T-helper 2 cell treated with Interferon-gamma antibody and Interleukin-4, amounts not matched to agents 5 μg/mL and 100 μg/mL, for 36 hours (primary cell): ENCODE measurements around the gene MYH11.
"Not testable (repeated sequence)": the region's sequence is repeated elsewhere in the genome, so short reads cannot be mapped to it uniquely, and the experiment has no call there.

Experiments
- DNase-seq: peaks from one replicate; pipeline ENCODE4 v3.0.0; 2021; ENCODE audit warnings: low spot score
- H3K27ac Mint-ChIP-seq: one replicate; pipeline ENCODE4 v1.8.0; 2021; ENCODE audit warnings: mild to moderate bottlenecking, mixed read lengths
- H3K27me3 Mint-ChIP-seq: one replicate; pipeline ENCODE4 v1.8.0; 2021; ENCODE audit warnings: low read depth, mixed read lengths
- H3K36me3 Mint-ChIP-seq: one replicate; pipeline ENCODE4 v1.8.0; 2021; ENCODE audit warnings: low read depth, mixed read lengths
- H3K4me1 Mint-ChIP-seq: one replicate; pipeline ENCODE4 v1.8.0; 2021; ENCODE audit warnings: low read depth, mixed read lengths
- H3K4me3 Mint-ChIP-seq: one replicate; pipeline ENCODE4 v1.8.0; 2022; ENCODE audit warnings: mild to moderate bottlenecking, moderate library complexity, mixed read lengths
- H3K9me3 Mint-ChIP-seq: one replicate; pipeline ENCODE4 v1.8.0; 2021; ENCODE audit warnings: mixed read lengths

The MYH11 gene

GRCh38 chr16:15748654-15749053 is 108.2 kb downstream of the MYH11 start:
- no peak overlapping the region for H3K27ac Mint-ChIP-seq
- no peak for DNase-seq
- no peak overlapping the region for H3K4me3 Mint-ChIP-seq
- no peaks in the 10 kb centered on the region for H3K36me3 Mint-ChIP-seq
- H3K27me3 Mint-ChIP-seq = no peaks in the 10 kb centered on the region
- no peaks in the 10 kb centered on the region for H3K4me1 Mint-ChIP-seq
- no peaks in the 10 kb centered on the region for H3K9me3 Mint-ChIP-seq

GRCh38 chr16:15747937-15748336 is 108.9 kb downstream of the MYH11 start:
- no peak for DNase-seq
- H3K4me1 Mint-ChIP-seq = no peaks in the 10 kb centered on the region
- no peak overlapping the region for H3K27ac Mint-ChIP-seq
- no peak overlapping the region for H3K4me3 Mint-ChIP-seq
- H3K27me3 Mint-ChIP-seq = no peaks in the 10 kb centered on the region
- no peaks in the 10 kb centered on the region for H3K9me3 Mint-ChIP-seq
- H3K36me3 Mint-ChIP-seq = no peaks in the 10 kb centered on the region

GRCh38 chr16:15746332-15746731 is 110.5 kb downstream of the MYH11 start:
- Mint-ChIP-seq H3K4me1 (no peaks in the 10 kb centered on the region), H3K27me3 (no peaks in the 10 kb centered on the region), H3K9me3 (no peaks in the 10 kb centered on the region), H3K36me3 (peaks cover 2% of the 10 kb centered on the region), H3K27ac (no peak overlapping the region), H3K4me3 (no peak overlapping the region)
- no peak for DNase-seq

- no peaks in the 10 kb centered on the region for H3K27me3 Mint-ChIP-seq
- no peak overlapping the region for H3K27ac Mint-ChIP-seq
- H3K36me3 Mint-ChIP-seq = peaks cover 2% of the 10 kb centered on the region
- DNase-seq = no peak
- no peaks in the 10 kb centered on the region for H3K9me3 Mint-ChIP-seq
- no peaks in the 10 kb centered on the region for H3K4me1 Mint-ChIP-seq
- no peak overlapping the region for H3K4me3 Mint-ChIP-seq
Measured at GRCh38 chr16:15743657-15744056, 113.2 kb downstream of the MYH11 start.

- H3K27me3 Mint-ChIP-seq = no peaks in the 10 kb centered on the region
- peaks cover 2% of the 10 kb centered on the region for H3K36me3 Mint-ChIP-seq
- H3K27ac Mint-ChIP-seq = no peak overlapping the region
- H3K4me3 Mint-ChIP-seq = no peak overlapping the region
- H3K9me3 Mint-ChIP-seq = no peaks in the 10 kb centered on the region
- no peak for DNase-seq
- H3K4me1 Mint-ChIP-seq = no peaks in the 10 kb centered on the region
Measured at GRCh38 chr16:15742716-15743115, 114.1 kb downstream of the MYH11 start.

- Mint-ChIP-seq H3K4me1 (no peaks in the 10 kb centered on the region), H3K27ac (no peak overlapping the region), H3K27me3 (no peaks in the 10 kb centered on the region), H3K36me3 (peaks cover 2% of the 10 kb centered on the region), H3K4me3 (no peak overlapping the region), H3K9me3 (no peaks in the 10 kb centered on the region)
- no peak for DNase-seq
Measured at GRCh38 chr16:15741207-15741871, 115.5 kb downstream of the MYH11 start.

- Mint-ChIP-seq H3K4me1 (no peaks in the 10 kb centered on the region), H3K27ac (no peak overlapping the region), H3K27me3 (no peaks in the 10 kb centered on the region), H3K4me3 (no peak overlapping the region), H3K9me3 (no peaks in the 10 kb centered on the region), H3K36me3 (peaks cover 2% of the 10 kb centered on the region)
- DNase-seq = no peak
Measured at GRCh38 chr16:15739950-15740349, 116.9 kb downstream of the MYH11 start.

- Mint-ChIP-seq H3K9me3 (no peaks in the 10 kb centered on the region), H3K4me3 (no peak overlapping the region), H3K27me3 (no peaks in the 10 kb centered on the region), H3K4me1 (no peaks in the 10 kb centered on the region), H3K36me3 (peaks cover 2% of the 10 kb centered on the region), H3K27ac (no peak overlapping the region)
- no peak for DNase-seq
Measured at GRCh38 chr16:15739464-15739863, 117.4 kb downstream of the MYH11 start.

GRCh38 chr16:15737140-15737644 is 119.6 kb downstream of the MYH11 start:
- H3K9me3 Mint-ChIP-seq = no peaks in the 10 kb centered on the region

GRCh38 chr16:15736529-15736928 is 120.3 kb downstream of the MYH11 start:
- Mint-ChIP-seq H3K27ac (no peak overlapping the region), H3K36me3 (peaks cover 4% of the 10 kb centered on the region), H3K9me3 (no peaks in the 10 kb centered on the region), H3K4me3 (no peak overlapping the region), H3K4me1 (no peaks in the 10 kb centered on the region), H3K27me3 (no peaks in the 10 kb centered on the region)
- no peak for DNase-seq

More at GRCh38 chr16:15737140-15737644, 119.6 kb downstream of the MYH11 start:
- Mint-ChIP-seq H3K4me3 (no peak overlapping the region), H3K4me1 (no peaks in the 10 kb centered on the region), H3K36me3 (peaks cover 4% of the 10 kb centered on the region), H3K27me3 (no peaks in the 10 kb centered on the region), H3K27ac (no peak overlapping the region)
- DNase-seq = no peak

GRCh38 chr16:15735610-15736009 is 121.2 kb downstream of the MYH11 start:
- Mint-ChIP-seq H3K27me3 (no peaks in the 10 kb centered on the region), H3K36me3 (peaks cover 2% of the 10 kb centered on the region), H3K9me3 (no peaks in the 10 kb centered on the region), H3K4me3 (no peak overlapping the region), H3K27ac (no peak overlapping the region), H3K4me1 (no peaks in the 10 kb centered on the region)
- no peak for DNase-seq

- Mint-ChIP-seq H3K9me3 (no peaks in the 10 kb centered on the region), H3K27me3 (no peaks in the 10 kb centered on the region), H3K27ac (no peak overlapping the region), H3K4me1 (no peaks in the 10 kb centered on the region), H3K36me3 (peaks cover 2% of the 10 kb centered on the region), H3K4me3 (no peak overlapping the region)
- DNase-seq = no peak
Measured at GRCh38 chr16:15732416-15732815, 124.4 kb downstream of the MYH11 start.

GRCh38 chr16:15729152-15729551 is 127.7 kb downstream of the MYH11 start:
- Mint-ChIP-seq H3K4me3 (no peak overlapping the region), H3K4me1 (no peaks in the 10 kb centered on the region), H3K9me3 (no peaks in the 10 kb centered on the region), H3K36me3 (peaks cover 22% of the 10 kb centered on the region), H3K27ac (no peak overlapping the region), H3K27me3 (no peaks in the 10 kb centered on the region)
- no peak for DNase-seq

GRCh38 chr16:15727697-15728096 is 129.1 kb downstream of the MYH11 start:
- not testable (repeated sequence) for H3K4me1 Mint-ChIP-seq, H3K9me3 Mint-ChIP-seq, H3K27me3 Mint-ChIP-seq, H3K4me3 Mint-ChIP-seq, H3K27ac Mint-ChIP-seq, DNase-seq
- peaks cover 21% of the 10 kb centered on the region for H3K36me3 Mint-ChIP-seq

GRCh38 chr16:15726715-15727114 is 130.1 kb downstream of the MYH11 start:
- no peak for DNase-seq
- Mint-ChIP-seq H3K4me3 (no peak overlapping the region), H3K36me3 (peaks cover 24% of the 10 kb centered on the region), H3K27ac (no peak overlapping the region), H3K27me3 (no peaks in the 10 kb centered on the region), H3K4me1 (no peaks in the 10 kb centered on the region), H3K9me3 (no peaks in the 10 kb centered on the region)
